Adrenal gland (tissue), 12 donors: ENCODE measurements around the gene HERC5. TPM values are rescaled to one million over a fixed set of nuclear protein-coding genes. Genes with fewer than 3 reads are reported as not detected.

ENCODE experiments used
- DNase-seq, 7 donors: peaks; one replicate each; pipeline ENCODE4 v3.0.0-alpha.2; 2019 to 2020
- H3K27ac ChIP-seq, 5 donors: fragments of 200-600 bp; sonication (generic) in 4 of 5; 1 replicate in 3 of 5; 2 replicates in 2 of 5; pipeline versions ENCODE4 v1.5.1 to v1.8.0; 2016 to 2020; ENCODE audit warnings: mild to moderate bottlenecking in 1 of 5
- H3K27me3 ChIP-seq: fragments of 200-600 bp; 2 replicates; pipeline ENCODE4 v1.8.0; 2021
- H3K36me3 ChIP-seq, 2 donors: fragments of 200-600 bp; replicated peaks in 1 of 2; 1 replicate in 1 of 2; 2 replicates in 1 of 2; pipeline versions ENCODE4 v1.5.1 to v1.8.0; 2018 to 2022
- H3K4me1 ChIP-seq, 2 donors: fragments of 200-600 bp; replicated peaks in 1 of 2; 1 replicate in 1 of 2; 2 replicates in 1 of 2; pipeline versions ENCODE4 v1.5.1 to v1.8.0; 2018 to 2021
- H3K4me3 ChIP-seq, 4 donors: fragments of 200-600 bp; sonication (generic) in 3 of 4; one replicate each; pipeline ENCODE4 v1.5.1; 2016 to 2018
- H3K9me3 ChIP-seq, 3 donors: fragments of 200-600 bp; sonication (generic) in 1 of 3; replicated peaks in 1 of 3; 1 replicate in 2 of 3; 2 replicates in 1 of 3; pipeline versions ENCODE4 v1.5.1 to v1.8.0; 2016 to 2021
- CTCF ChIP-seq, 6 experiments: fragments of 450-650 bp in 4 of 6; fragments of 200-600 bp in 2 of 6; sonication (generic) in 1 of 6; IDR thresholded peaks; 1 replicate in 5 of 6; 2 replicates in 1 of 6; pipeline versions ENCODE4 v1.5.1 to v1.8.0; 2016 to 2021; ENCODE audit warnings: antibody characterized with exemption in 6 of 6, mild to moderate bottlenecking in 2 of 6, moderate library complexity in 1 of 6
- POLR2A ChIP-seq, 2 donors: fragments of 450-650 bp; IDR thresholded peaks; one replicate each; pipeline ENCODE4 v1.6.1; 2017; ENCODE audit warnings: antibody characterized with exemption in 2 of 2, mild to moderate bottlenecking in 2 of 2, moderate library complexity in 1 of 2
- WGBS, 4 donors: extraction: QIAGEN DNeasy Blood & Tissue Kit in 2 of 4; methylation state at CpG; one replicate each; pipeline versions ENCODE4 v1.1.5 to v1.1.7; 2013 to 2017; 5-methylcytosine and 5-hydroxymethylcytosine counted together
- intact Hi-C, 2 donors: fragments of 100-400 bp; cut with DNase I; formaldehyde crosslinking; loops; one replicate each; pipeline versions ENCODE4 v1.14.1 to v1.15.0; 2022 to 2023
- polyA plus RNA-seq, 3 donors: library from polyadenylated mRNA; stranded (reverse); fragments of 200-250 nt in 2 of 3; fragments of 350-450 nt in 1 of 3; fragmentation: Illumina TruSeq in 1 of 3; extraction: RNeasy Lipid Tissue Mini Kit (QIAGEN cat#74804) in 1 of 3; gene quantifications; one replicate each; pipeline ENCODE4 v1.2.3, GENCODE V29; 2013 to 2014
- total RNA-seq, 9 donors: library from RNA; depleted of rRNA in 4 of 9; stranded (reverse); fragments of >200 nt in 4 of 9; fragments of 120-200 nt in 1 of 9; fragmentation: NEBNext Ultra II Directional in 1 of 9; extraction: Animal tissue kit (Norgen Biotek cat#: 25700) in 1 of 9; gene quantifications; one replicate each; pipeline versions ENCODE4 v1.1.0 to v1.2.4, GENCODE V29; 2013 to 2023
- donor health status: healthy with polysubstance abuse.
- donor health status: Bipolar disorder and iron deficiency.
- donor health status: DM: yes; HTN: yes; CAD: no.
- donor health status: DM: no; HTN: no; CAD: no.
- donor health status: DM: no; HTN: no; CAD: no.
- donor health status: DM: yes; HTN: yes; CAD: no.

Gene HERC5
- total and polyA plus RNA-seq, 12 donors: 3.3 to 9.9 (median 6.6) TPM

- Histone ChIP-seq H3K27me3 (no peaks in the 10 kb centered on the region), H3K36me3 (no peaks in the 10 kb centered on the region), H3K4me1 (no peaks in the 10 kb centered on the region), H3K9me3 (no peaks in the 10 kb centered on the region), H3K27ac (no peak overlapping the region), H3K4me3 (no peak overlapping the region)
- intact Hi-C loops: no loop called here
- no peak for DNase-seq
- WGBS, 4 donors: 81 to 88% (median 83%) methylated on average over 5 of the region's 5 CpGs
- no peak for TF ChIP-seq CTCF (IDR thresholded peaks at IDR 0.05)
- TF ChIP-seq POLR2A (IDR thresholded peaks at IDR 0.05): no peak
Measured at GRCh38 chr4:88419874-88420273, 37.0 kb upstream of the HERC5 start.

- Histone ChIP-seq H3K4me3 (no peak overlapping the region), H3K4me1 (no peaks in the 10 kb centered on the region), H3K27ac (no peak overlapping the region), H3K27me3 (no peaks in the 10 kb centered on the region), H3K9me3 (no peaks in the 10 kb centered on the region), H3K36me3 (no peaks in the 10 kb centered on the region)
- TF ChIP-seq POLR2A (IDR thresholded peaks at IDR 0.05) (no peak), CTCF (IDR thresholded peaks at IDR 0.05) (no peak)
- no peak for DNase-seq
- 97 to 100% (median 99%) methylated on average over 1 of the region's 1 CpG for WGBS, 4 donors
- intact Hi-C loops: no loop called here
Measured at GRCh38 chr4:88420844-88421243, 36.1 kb upstream of the HERC5 start.

- WGBS, 4 donors: 90 to 96% (median 94%) methylated on average over 2 of the region's 2 CpGs
- no peak overlapping the region for H3K4me3 ChIP-seq
- TF ChIP-seq POLR2A (IDR thresholded peaks at IDR 0.05) (no peak), CTCF (IDR thresholded peaks at IDR 0.05) (no peak)
- no peaks in the 10 kb centered on the region for H3K4me1 ChIP-seq
- H3K27me3 ChIP-seq: no peaks in the 10 kb centered on the region
- H3K27ac ChIP-seq: no peak overlapping the region
- intact Hi-C loops: no loop called here
- no peaks in the 10 kb centered on the region for H3K36me3 ChIP-seq
- H3K9me3 ChIP-seq: no peaks in the 10 kb centered on the region
- DNase-seq: no peak
Measured at GRCh38 chr4:88422403-88422802, 34.5 kb upstream of the HERC5 start.

- 85 to 94% (median 93%) methylated on average over 1 of the region's 1 CpG for WGBS, 4 donors
- Histone ChIP-seq H3K27me3 (no peaks in the 10 kb centered on the region), H3K36me3 (no peaks in the 10 kb centered on the region), H3K4me3 (no peak overlapping the region), H3K9me3 (no peaks in the 10 kb centered on the region), H3K4me1 (no peaks in the 10 kb centered on the region), H3K27ac (no peak overlapping the region)
- intact Hi-C loops: no loop called here
- DNase-seq: no peak
- TF ChIP-seq CTCF (IDR thresholded peaks at IDR 0.05): no peak
- TF ChIP-seq POLR2A (IDR thresholded peaks at IDR 0.05): no peak
Measured at GRCh38 chr4:88429401-88429800, 27.5 kb upstream of the HERC5 start.
